Gastroesophageal sphincter (tissue), 3 donors: ENCODE data around the gene FAM3B.

Experiments used
- CTCF ChIP-seq, 4 experiments: fragments of 200-600 bp in 2 of 4; fragments of 450-650 bp in 2 of 4; sonication (generic) in 1 of 4; IDR thresholded peaks; one replicate each; pipeline ENCODE4 v1.5.1; 2017 to 2019; ENCODE audit warnings: antibody characterized with exemption in 4 of 4, mild to moderate bottlenecking in 2 of 4, moderate library complexity in 2 of 4
- EP300 ChIP-seq: sonication (generic); formaldehyde crosslinking; IDR thresholded peaks from one replicate; pipeline ENCODE4 v1.6.1; 2017; ENCODE audit warnings: antibody characterized with exemption, mild to moderate bottlenecking
- POLR2A ChIP-seq, 2 donors: fragments of 450-650 bp; IDR thresholded peaks; one replicate each; pipeline ENCODE4 v1.6.1; 2017; ENCODE audit warnings: antibody characterized with exemption in 2 of 2, mild to moderate bottlenecking in 2 of 2, moderate library complexity in 1 of 2
- POLR2AphosphoS5 ChIP-seq: sonication (generic); formaldehyde crosslinking; IDR thresholded peaks from one replicate; pipeline ENCODE4 v1.6.1; 2017; ENCODE audit warnings: antibody characterized with exemption

GRCh38 chr21:41373253-41373652 lies 56.7 kb downstream of the FAM3B start:
- TF ChIP-seq CTCF (IDR thresholded peaks at IDR 0.05) (no peak), POLR2A (IDR thresholded peaks at IDR 0.05) (no peak), POLR2AphosphoS5 (no peak), EP300 (no peak)
